ENCODE measurements around the gene ATAD1. TPM values are rescaled to one million over a fixed set of nuclear protein-coding genes. Genes with fewer than 3 reads are reported as not detected.

The ATAD1 gene
- total RNA-seq, 1 experiment from 2014 or later, result 48.6 TPM

- no peaks in the 10 kb centered on the region for H3K4me1 ChIP-seq (ENCODE audit: insufficient read depth, low read length, poor library complexity, severe bottlenecking)
- ChIA-PET POLR2A (ENCODE audit: low non-redundant PET) (no interaction called here), CTCF (no interaction called here)
- DNase-seq (ENCODE audit: low spot score), result no peak
- H3K36me3 ChIP-seq (ENCODE audit: insufficient read depth, low read length, poor library complexity, severe bottlenecking), result no peaks in the 10 kb centered on the region
- BruUV-seq (replicated peaks), result no TSS peak
- no peak overlapping the region for H3K27ac ChIP-seq (ENCODE audit: low read depth, low read length, poor library complexity, severe bottlenecking)
- H3K9me3 ChIP-seq (ENCODE audit: low read depth, low read length, poor library complexity, severe bottlenecking), result no peaks in the 10 kb centered on the region
- H3K4me3 ChIP-seq (ENCODE audit: low read depth, low read length, poor library complexity, severe bottlenecking), result no peak overlapping the region
- no peaks in the 10 kb centered on the region for H3K27me3 ChIP-seq (replicated peaks; ENCODE audit: insufficient read depth, low read depth, low read length, poor library complexity)
- intact Hi-C loops (cut with micrococcal nuclease; ENCODE audit: unreplicated experiment), result no loop called here
- TF ChIP-seq EZH2 (IDR thresholded peaks at IDR 0.05; ENCODE audit: borderline replicate concordance, low read depth, low read length, poor library complexity, severe bottlenecking), result no peak
- TF ChIP-seq, protein P1, sequence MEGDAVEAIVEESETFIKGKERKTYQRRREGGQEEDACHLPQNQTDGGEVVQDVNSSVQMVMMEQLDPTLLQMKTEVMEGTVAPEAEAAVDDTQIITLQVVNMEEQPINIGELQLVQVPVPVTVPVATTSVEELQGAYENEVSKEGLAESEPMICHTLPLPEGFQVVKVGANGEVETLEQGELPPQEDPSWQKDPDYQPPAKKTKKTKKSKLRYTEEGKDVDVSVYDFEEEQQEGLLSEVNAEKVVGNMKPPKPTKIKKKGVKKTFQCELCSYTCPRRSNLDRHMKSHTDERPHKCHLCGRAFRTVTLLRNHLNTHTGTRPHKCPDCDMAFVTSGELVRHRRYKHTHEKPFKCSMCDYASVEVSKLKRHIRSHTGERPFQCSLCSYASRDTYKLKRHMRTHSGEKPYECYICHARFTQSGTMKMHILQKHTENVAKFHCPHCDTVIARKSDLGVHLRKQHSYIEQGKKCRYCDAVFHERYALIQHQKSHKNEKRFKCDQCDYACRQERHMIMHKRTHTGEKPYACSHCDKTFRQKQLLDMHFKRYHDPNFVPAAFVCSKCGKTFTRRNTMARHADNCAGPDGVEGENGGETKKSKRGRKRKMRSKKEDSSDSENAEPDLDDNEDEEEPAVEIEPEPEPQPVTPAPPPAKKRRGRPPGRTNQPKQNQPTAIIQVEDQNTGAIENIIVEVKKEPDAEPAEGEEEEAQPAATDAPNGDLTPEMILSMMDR (conservative IDR thresholded peaks at IDR 0.05; ENCODE audit: low read depth, low read length), result no peak
Measured at GRCh38 chr10:87842220-87842641, 24.2 kb upstream of the ATAD1 start.

DNA sequence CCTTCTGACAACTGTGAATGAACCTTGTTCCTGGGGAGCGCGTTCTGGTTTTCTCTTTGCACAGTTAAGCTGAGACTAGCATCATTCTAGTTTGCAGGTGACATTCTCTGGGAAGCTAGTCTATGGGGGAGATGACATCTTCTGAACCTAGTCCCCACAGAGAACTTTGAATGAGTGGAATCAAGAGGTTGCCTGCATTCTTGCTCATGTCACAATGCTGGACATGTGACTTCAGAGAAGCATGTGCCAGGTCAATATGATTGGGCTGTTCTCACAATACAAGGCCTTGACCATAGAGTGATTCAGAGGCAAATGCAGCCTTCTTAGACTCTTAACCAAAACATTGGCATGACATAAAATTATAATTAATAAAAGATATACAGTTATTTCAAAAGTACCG lies 23.2 kb upstream of the ATAD1 start:
- intact Hi-C loops (cut with micrococcal nuclease; ENCODE audit: unreplicated experiment), result no loop called here
- Histone ChIP-seq H3K27ac (ENCODE audit: low read depth, low read length, poor library complexity, severe bottlenecking) (no peak overlapping the region), H3K36me3 (ENCODE audit: insufficient read depth, low read length, poor library complexity, severe bottlenecking) (no peaks in the 10 kb centered on the region), H3K27me3 (replicated peaks; ENCODE audit: insufficient read depth, low read depth, low read length, poor library complexity) (no peaks in the 10 kb centered on the region), H3K4me3 (ENCODE audit: low read depth, low read length, poor library complexity, severe bottlenecking) (no peak overlapping the region), H3K9me3 (ENCODE audit: low read depth, low read length, poor library complexity, severe bottlenecking) (no peaks in the 10 kb centered on the region), H3K4me1 (ENCODE audit: insufficient read depth, low read length, poor library complexity, severe bottlenecking) (no peaks in the 10 kb centered on the region)
- BruUV-seq (replicated peaks), result no TSS peak
- TF ChIP-seq, protein P1 (conservative IDR thresholded peaks at IDR 0.05; ENCODE audit: low read depth, low read length), result no peak
- no peak for TF ChIP-seq EZH2 (IDR thresholded peaks at IDR 0.05; ENCODE audit: borderline replicate concordance, low read depth, low read length, poor library complexity, severe bottlenecking)
- no peak for DNase-seq (ENCODE audit: low spot score)
- POLR2A ChIA-PET (ENCODE audit: low non-redundant PET), result no interaction called here
- CTCF ChIA-PET, result interaction anchor here (0.6 kb wide), 1 partner anchor 9 kb away, joined by 5 read pairs; no protein-coding TSS in a partner anchor

DNA sequence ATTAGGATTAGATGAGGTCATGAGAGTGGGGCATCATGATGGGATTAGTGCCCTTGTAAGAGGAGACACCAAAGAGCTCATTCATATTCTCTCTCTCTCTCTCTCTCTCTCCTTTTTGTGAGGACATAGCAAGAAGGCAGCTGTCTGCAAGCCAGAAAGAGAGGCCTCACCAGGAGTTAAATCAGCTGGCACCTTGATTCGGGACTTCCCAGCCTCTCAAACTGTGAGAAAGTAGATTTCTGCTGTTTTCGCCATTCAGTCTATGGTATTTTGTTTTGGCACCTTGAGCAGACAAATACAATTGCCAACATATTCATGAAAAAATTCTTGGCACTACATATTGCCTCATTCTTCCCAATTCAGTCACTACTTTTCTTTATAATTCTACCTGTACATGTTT lies 20.6 kb upstream of the ATAD1 start:
- Histone ChIP-seq H3K4me3 (ENCODE audit: low read depth, low read length, poor library complexity, severe bottlenecking) (no peak overlapping the region), H3K27me3 (replicated peaks; ENCODE audit: insufficient read depth, low read depth, low read length, poor library complexity) (peaks cover 7% of the 10 kb centered on the region), H3K9me3 (ENCODE audit: low read depth, low read length, poor library complexity, severe bottlenecking) (no peaks in the 10 kb centered on the region), H3K27ac (ENCODE audit: low read depth, low read length, poor library complexity, severe bottlenecking) (no peak overlapping the region), H3K4me1 (ENCODE audit: insufficient read depth, low read length, poor library complexity, severe bottlenecking) (no peaks in the 10 kb centered on the region), H3K36me3 (ENCODE audit: insufficient read depth, low read length, poor library complexity, severe bottlenecking) (no peaks in the 10 kb centered on the region)
- no TSS peak for BruUV-seq (replicated peaks)
- TF ChIP-seq EZH2 (IDR thresholded peaks at IDR 0.05; ENCODE audit: borderline replicate concordance, low read depth, low read length, poor library complexity, severe bottlenecking), result no peak
- TF ChIP-seq, protein P1 (conservative IDR thresholded peaks at IDR 0.05; ENCODE audit: low read depth, low read length), result no peak
- no peak for DNase-seq (ENCODE audit: low spot score)
- intact Hi-C loops (cut with micrococcal nuclease; ENCODE audit: unreplicated experiment), result no loop called here
- POLR2A ChIA-PET (ENCODE audit: low non-redundant PET), result no interaction called here
- CTCF ChIA-PET, result interaction anchor here (0.7 kb wide), 1 partner anchor 23 kb away, joined by 7 read pairs; no protein-coding TSS in a partner anchor
